GM19023 (cell line): ENCODE measurements around the gene CAT.

ENCODE experiments used
- ATAC-seq: cut with Tn5 transposase; IDR thresholded peaks from one replicate; pipeline ENCODE4 v1.9.1; 2021; ENCODE audit warnings: mild to moderate bottlenecking, moderate library complexity; ENCODE audit not compliant: unreplicated experiment

CAT gene

GRCh38 chr11:34438529-34439507 is at the start of gene CAT:
Gene CAT (plus strand): TSS chr11:34438934. CDS start chr11:34439014, 80 bp downstream.
- peak; percentile 98 for ATAC-seq

DNA sequence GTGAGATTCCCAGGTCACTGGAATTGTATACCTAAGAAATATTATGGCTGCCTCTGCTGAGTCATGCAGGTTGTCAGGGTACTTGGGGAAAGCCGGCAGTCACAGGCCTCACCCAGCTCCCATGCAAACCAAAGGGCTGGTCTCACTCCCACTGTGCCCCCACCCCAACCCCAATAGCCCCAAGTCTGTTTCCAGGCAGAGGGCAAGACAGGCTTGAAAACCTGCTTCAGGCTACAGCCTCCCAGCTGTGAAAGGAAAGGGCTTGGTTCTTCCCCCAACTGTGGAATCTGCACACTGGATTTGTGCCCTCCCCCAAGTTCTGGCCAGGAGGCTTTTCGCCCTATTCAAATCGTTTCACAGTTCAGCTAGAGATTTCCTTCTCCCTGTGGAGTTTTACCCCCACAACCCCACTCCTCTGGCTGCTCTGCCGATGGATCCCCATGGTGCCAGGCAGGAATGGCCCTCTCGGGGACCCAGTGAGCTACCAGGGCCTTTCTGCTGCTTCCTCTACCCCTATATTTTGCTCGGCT is 43.9 kb upstream of the CAT start:
- ATAC-seq, result no peak

- ATAC-seq, result no peak
Measured at GRCh38 chr11:34395916-34396550, 42.7 kb upstream of the CAT start.

DNA sequence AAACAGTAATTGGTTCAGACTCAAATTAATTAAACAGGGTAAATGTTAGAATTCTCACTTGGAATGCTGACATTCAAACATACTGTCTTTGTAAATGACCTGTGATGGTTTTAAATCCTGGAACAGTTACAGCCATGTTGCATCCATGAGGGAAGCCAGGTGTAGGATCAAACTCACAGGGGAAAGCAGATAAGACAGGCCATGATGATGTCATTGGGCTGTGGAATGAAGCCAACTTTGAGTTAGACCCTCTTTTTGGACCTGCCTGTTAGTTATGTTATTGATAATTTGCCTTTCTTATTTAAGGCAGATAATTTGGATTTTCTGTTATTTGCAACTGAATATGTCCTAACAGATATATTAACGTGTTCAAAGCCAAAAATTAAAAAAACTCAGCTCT is 41.6 kb upstream of the CAT start:
- no peak for ATAC-seq

DNA sequence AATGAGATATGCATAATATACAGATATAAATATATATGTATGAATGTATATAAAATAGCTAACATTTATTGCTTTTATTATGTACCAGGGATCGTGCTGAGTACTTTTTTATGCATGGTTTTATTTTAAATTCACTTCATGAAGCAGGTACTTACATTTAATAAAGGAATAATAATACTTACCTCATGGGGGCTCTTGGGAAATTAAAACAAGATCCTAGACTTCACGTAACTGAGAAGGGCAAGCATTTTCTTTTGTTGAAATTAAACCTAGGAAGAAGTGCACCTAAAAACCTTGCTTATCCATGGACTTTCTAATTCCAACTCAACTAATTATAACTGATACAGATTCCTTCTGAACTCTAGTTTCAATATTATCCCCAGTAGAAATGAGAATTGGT is 40.9 kb upstream of the CAT start:
- no peak for ATAC-seq

- no peak for ATAC-seq
Measured at GRCh38 chr11:34403431-34403830, 35.3 kb upstream of the CAT start.

DNA sequence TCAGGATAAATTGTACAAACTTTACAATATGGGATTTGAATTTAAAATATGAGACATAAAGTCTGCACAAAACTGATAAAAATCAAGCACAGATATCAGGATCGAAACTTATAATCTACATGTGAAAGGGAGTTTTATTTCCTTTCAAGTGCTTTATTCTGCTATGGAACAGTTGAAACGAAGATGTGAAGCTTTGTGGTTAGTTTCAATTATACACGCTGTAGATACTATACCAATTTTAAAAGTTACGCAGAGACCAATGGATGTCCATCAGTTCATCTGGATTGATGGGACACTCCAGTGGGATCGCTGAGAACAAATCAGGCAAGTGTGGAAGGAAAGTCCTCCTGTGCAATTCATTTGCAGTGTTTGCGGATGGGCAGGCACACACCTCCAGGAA is 34.5 kb upstream of the CAT start:
- no peak for ATAC-seq

GRCh38 chr11:34405079-34405858 is 33.5 kb upstream of the CAT start:
- ATAC-seq, result no peak

- no peak for ATAC-seq
Measured at GRCh38 chr11:34406413-34406812, 32.3 kb upstream of the CAT start.

GRCh38 chr11:34407121-34407813 is 31.5 kb upstream of the CAT start:
- no peak for ATAC-seq

DNA sequence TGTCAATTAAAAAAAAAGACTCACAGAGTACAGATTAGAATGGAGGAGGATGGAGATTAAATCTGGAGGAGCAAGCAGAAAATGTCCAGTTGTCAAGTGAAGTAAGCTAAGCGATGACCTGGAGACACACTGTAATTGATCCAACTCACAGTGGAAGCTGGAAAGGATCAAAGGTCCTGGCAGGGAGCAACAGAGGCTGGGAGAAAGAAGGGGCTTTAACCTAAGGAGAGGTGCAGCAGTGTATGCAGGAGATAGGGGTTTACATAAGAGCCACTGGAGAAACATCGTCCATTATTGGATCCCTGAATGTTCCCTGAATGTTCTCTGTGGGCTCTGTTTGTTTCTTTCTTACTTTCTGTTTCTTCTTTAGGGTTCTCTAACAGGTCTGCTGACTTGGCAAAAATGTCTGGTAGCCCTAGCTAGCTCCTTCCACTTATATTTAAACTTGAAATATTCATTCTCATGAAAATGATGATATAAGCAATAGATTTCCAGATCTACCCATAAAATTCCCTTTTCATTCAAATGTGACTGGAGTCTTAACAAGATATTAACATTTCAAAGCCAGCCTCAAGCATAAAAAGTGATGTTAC is 30.1 kb upstream of the CAT start:
- no peak for ATAC-seq

DNA sequence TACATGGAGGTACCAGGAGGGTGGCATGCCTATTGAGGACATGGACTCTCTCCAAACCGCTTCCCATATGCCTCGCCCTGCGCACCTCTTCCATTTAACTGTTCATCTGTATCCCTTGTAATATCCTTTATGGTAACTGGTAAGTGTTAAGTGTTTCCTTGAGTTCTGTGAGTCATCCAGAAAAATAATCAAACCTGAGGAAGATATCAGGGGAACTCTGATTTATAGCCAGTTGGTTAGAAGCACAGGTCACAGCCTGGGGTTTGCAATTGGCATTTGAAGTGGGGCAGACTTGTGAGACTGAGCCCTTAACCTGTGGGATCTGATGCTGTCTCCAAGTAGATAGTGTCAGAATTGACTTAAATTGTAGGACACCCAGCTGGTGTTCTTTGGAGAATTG is 27.6 kb upstream of the CAT start:
- no peak for ATAC-seq

DNA sequence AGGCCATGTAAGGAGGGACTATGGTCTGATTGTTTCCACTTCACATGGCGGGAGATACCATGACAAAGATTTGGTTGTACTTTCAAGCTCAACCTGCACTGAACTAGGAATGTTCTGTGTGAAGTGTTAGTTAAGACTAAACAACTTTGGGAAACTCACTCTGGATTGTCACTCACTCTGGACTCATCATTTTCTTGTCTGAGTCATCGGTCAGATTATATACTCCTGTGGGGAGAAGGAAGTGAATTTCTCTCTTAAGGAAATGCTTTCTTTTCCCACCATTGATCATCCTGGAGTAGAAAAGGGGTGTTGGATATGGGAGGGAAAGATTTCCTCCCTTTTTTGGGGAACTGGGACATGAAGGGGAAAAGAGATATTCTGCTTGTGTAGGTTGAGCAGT is 26.9 kb upstream of the CAT start:
- no peak for ATAC-seq

DNA sequence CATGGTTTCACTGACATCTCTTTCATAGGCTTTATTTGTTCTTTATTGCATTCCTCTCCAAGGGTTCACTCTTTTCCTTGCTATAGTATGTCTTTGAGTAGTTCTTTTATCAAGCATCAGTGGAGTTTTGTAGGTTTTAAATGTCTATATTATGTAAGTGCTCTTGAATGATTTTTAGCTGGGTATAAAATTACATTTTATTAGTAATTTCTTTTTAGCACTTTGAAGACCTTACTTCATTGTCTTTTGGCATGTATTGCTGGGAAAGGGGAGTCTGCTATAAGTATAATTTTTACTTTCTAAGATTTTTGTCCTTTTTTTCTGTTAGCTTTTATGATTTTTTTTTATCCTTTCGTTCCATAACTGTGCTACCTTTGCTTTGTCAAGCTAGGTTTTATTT is 25.5 kb upstream of the CAT start:
- ATAC-seq, result no peak

- no peak for ATAC-seq
Measured at GRCh38 chr11:34415538-34415937, 23.2 kb upstream of the CAT start.

DNA sequence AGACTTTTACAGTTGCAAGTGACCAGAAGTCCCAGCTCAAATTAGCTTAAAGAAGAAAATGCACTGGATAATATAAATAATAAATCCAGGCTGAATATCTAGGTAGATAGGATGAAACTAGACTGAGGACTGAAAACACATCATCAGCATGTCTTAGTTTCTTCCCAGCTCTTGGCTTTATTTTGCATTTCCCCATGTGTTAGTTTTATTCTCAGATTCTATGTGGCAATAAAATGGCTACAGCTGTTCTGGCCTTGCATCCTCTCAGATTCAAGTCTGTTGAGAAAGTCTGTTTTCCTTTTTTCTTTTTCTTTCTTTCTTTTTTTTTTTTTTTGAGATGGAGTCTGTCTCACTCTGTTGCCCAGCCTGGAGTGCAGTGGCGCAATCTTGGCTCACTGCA is 22.6 kb upstream of the CAT start:
- ATAC-seq, result no peak

GRCh38 chr11:34416766-34417165 is 22.0 kb upstream of the CAT start:
- ATAC-seq, result no peak

DNA sequence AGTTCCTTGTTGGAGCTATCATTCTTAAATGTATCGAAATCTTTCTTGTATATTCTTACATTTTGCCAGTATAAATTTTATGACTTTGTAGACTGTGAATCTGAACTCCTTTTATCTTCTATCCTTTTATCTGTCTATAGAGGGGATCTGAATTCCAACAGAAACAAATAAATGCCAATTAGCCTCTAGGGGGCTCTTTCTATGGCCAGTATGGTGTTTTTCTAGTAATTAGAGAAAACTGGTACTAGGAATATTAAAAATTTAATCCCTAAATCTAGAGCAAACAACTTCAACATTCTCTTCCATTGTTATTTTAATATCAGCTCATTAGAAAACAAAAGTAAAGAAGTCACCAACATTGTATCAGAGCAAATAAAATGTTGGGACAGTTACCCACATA is 21.5 kb upstream of the CAT start:
- ATAC-seq, result no peak

DNA sequence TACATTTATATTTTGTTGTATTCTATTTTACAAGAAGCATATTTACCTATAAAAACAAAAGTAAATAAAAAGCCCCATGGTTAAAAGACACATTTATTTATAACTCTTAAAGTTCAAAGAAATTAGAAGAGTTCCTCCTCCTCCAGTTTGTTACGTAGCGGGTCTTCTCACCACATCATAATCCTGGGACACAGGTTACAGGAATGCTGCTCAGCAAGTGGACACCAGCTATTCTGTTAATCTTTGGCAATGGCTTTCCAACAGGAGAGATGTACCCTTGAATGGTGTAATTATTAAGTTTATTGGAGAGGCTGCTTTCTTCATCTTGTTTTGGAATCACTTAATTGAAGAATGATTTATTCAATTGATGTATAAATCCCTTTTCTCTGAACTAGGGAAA is 19.6 kb upstream of the CAT start:
- no peak for ATAC-seq

DNA sequence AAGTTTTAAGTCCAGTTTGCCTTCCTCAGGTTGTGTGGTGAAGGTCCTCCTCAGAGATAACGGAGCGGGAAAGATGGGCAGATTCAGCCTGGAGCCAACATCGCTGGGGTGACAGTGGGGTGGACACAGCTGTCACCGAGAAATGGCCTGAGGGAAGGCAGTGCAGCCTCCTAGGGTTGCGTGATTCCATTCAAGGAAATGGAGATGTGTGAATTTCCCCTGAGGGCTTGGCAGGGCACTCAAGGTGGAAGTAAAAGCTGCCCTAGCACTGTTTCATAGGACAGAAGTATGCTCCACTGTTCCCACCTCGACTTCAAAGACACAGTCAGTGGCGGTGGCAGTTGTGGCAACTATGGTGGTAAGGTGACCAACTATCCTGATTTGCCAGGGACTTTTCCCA is 15.4 kb upstream of the CAT start:
- ATAC-seq, result no peak
